GM18861 (cell line): ENCODE measurements around the gene MCC.

ENCODE experiments used
- ATAC-seq: cut with Tn5 transposase; IDR thresholded peaks from one replicate; pipeline ENCODE4 v1.9.1; 2021; ENCODE audit not compliant: unreplicated experiment

MCC gene

GRCh38 chr5:113209498-113209897, 278.8 kb downstream of the MCC start:
- ATAC-seq, result no peak

GRCh38 chr5:113205807-113206206, 282.4 kb downstream of the MCC start:
- ATAC-seq, result no peak

GRCh38 chr5:113205323-113205722, 282.9 kb downstream of the MCC start:
- ATAC-seq, result no peak

- ATAC-seq, result no peak
Measured at GRCh38 chr5:113204525-113205161, 283.6 kb downstream of the MCC start.

GRCh38 chr5:113203916-113204315, 284.3 kb downstream of the MCC start:
- ATAC-seq, result no peak

- ATAC-seq, result no peak
Measured at GRCh38 chr5:113202746-113203716, 285.2 kb downstream of the MCC start.

GRCh38 chr5:113202287-113202686, 286.0 kb downstream of the MCC start:
- ATAC-seq, result no peak

GRCh38 chr5:113201715-113202114, 286.5 kb downstream of the MCC start:
- no peak for ATAC-seq

GRCh38 chr5:113199122-113199905, 288.9 kb downstream of the MCC start:
- no peak for ATAC-seq

GRCh38 chr5:113197456-113198200, 290.6 kb downstream of the MCC start:
- no peak for ATAC-seq

GRCh38 chr5:113195771-113196170, 292.5 kb downstream of the MCC start:
- ATAC-seq, result no peak

- no peak for ATAC-seq
Measured at GRCh38 chr5:113195251-113195650, 293.0 kb downstream of the MCC start.

GRCh38 chr5:113194591-113194990, 293.7 kb downstream of the MCC start:
- ATAC-seq, result no peak

- ATAC-seq, result no peak
Measured at GRCh38 chr5:113194125-113194524, 294.1 kb downstream of the MCC start.

GRCh38 chr5:113193311-113193978, 294.8 kb downstream of the MCC start:
- no peak for ATAC-seq

- ATAC-seq, result no peak
Measured at GRCh38 chr5:113192541-113192940, 295.7 kb downstream of the MCC start.

GRCh38 chr5:113190347-113190746, 297.9 kb downstream of the MCC start:
- ATAC-seq, result no peak

GRCh38 chr5:113189291-113189690, 299.0 kb downstream of the MCC start:
- no peak for ATAC-seq

- no peak for ATAC-seq
Measured at GRCh38 chr5:113188436-113188835, 299.8 kb downstream of the MCC start.

- peak; percentile 77 for ATAC-seq
Measured at GRCh38 chr5:113187906-113188305, 300.3 kb downstream of the MCC start.
